ENCODE results near the gene TMC7. TPM values are rescaled to one million over a fixed set of nuclear protein-coding genes. Genes with fewer than 3 reads are reported as not detected.

The TMC7 gene
- total RNA-seq, 4 donors from 2014 or later = 0.36 to 4.3 (median 1.3) TPM

DNA sequence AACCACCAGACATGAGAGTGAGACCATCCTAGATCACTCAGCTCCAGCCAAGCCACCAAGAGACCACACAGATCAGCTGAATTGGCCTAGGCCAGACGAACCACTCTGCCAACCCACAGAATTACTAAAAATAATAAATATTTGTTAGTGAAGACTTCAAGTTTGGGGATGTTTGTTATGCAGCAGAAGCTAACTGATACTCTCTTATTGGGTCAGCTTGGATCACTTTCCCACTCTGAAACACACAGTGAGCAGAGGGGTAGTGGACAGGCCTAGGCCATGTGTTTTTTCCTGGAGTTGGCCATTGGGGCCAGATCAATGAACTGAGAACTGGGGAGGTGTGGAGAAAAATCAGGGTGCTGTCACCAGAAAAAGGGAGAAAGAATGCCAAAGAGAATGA, 114.4 kb downstream of the TMC7 start:
- TF ChIP-seq, protein P1, sequence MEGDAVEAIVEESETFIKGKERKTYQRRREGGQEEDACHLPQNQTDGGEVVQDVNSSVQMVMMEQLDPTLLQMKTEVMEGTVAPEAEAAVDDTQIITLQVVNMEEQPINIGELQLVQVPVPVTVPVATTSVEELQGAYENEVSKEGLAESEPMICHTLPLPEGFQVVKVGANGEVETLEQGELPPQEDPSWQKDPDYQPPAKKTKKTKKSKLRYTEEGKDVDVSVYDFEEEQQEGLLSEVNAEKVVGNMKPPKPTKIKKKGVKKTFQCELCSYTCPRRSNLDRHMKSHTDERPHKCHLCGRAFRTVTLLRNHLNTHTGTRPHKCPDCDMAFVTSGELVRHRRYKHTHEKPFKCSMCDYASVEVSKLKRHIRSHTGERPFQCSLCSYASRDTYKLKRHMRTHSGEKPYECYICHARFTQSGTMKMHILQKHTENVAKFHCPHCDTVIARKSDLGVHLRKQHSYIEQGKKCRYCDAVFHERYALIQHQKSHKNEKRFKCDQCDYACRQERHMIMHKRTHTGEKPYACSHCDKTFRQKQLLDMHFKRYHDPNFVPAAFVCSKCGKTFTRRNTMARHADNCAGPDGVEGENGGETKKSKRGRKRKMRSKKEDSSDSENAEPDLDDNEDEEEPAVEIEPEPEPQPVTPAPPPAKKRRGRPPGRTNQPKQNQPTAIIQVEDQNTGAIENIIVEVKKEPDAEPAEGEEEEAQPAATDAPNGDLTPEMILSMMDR (IDR thresholded peaks at IDR 0.05) = no peak
- DNase-seq (ENCODE audit: low spot score) = no peak
- ATAC-seq (ENCODE audit: low FRiP score) = no peak

DNA sequence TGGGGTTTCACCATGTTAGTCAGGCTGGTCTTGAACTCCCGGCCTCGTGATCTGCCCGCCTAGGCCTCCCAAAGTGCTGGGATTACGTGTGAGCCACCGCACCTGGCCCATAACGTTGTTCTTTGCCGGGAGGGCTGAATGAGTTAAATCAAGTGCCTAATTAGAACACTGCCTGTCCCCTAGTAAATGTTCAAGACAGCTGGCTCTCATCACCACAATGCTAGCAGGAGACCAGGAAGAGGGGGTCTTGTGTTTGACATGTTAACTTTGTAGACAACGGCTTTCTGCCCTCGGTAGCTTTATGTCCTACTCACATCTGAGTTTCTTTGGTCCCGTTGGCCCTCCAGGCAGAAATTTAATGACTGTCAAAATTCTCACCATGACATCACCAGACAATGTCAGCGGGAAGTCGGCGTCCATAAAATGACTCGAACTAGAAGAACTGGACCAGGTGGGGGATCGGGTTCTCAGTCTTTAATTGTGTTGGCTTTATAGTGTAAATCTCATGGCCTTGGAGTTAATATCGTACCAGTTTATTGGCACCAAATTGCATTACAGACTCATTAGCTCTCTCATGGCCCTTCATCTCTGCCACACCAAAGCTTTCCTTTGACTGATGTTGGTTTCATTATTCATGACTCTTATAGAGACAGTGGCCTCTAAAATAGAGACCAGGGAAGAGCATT, 118.6 kb downstream of the TMC7 start:
- DNase-seq (ENCODE audit: low spot score) (no peak), ATAC-seq (ENCODE audit: low FRiP score) (no peak)
- TF ChIP-seq, protein P1 (IDR thresholded peaks at IDR 0.05) = no peak

DNA sequence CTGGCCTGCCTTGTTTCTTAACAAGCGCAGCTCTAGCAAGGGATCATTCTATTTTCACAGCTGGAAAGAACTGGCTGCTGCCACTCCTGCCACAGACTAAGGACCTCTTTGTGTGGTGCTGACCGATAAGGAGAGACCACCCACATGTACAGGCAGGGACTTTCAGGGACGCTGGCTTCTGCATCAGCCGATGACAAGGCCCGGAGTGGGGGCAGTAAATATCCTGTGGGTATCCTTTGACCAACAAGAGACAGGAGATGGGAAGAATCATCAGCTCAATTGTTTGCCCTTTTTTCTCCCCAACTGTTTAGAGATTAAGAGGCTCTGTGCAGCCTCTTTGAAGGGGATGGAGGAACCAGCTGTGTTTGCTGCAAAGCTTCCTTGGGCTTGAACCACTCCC, 120.9 kb downstream of the TMC7 start:
- TF ChIP-seq, protein P1 (IDR thresholded peaks at IDR 0.05) = no peak
- DNase-seq (ENCODE audit: low spot score) = no peak
- ATAC-seq (ENCODE audit: low FRiP score) = no peak

DNA sequence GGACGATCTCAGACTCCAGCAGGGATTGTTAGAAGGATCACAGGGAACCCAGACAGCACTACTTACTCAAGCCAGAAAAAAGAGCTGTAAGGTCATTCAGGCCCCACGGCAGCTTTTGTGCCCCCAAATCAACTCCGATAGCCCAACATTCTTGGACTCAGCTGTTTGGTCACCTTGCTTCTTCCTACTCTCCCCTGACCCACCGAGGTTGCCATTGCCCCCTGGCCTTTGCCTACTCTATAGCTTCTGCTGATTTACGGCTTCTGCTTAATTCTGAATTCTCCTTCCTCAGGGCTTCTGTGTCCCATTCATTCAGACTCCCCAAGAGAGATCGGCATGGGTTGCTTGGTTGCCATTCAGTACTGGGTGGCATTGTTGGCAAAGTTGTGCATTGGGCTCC, 121.4 kb downstream of the TMC7 start:
- DNase-seq (ENCODE audit: low spot score) (no peak), ATAC-seq (ENCODE audit: low FRiP score) (no peak)
- TF ChIP-seq, protein P1 (IDR thresholded peaks at IDR 0.05) = no peak

DNA sequence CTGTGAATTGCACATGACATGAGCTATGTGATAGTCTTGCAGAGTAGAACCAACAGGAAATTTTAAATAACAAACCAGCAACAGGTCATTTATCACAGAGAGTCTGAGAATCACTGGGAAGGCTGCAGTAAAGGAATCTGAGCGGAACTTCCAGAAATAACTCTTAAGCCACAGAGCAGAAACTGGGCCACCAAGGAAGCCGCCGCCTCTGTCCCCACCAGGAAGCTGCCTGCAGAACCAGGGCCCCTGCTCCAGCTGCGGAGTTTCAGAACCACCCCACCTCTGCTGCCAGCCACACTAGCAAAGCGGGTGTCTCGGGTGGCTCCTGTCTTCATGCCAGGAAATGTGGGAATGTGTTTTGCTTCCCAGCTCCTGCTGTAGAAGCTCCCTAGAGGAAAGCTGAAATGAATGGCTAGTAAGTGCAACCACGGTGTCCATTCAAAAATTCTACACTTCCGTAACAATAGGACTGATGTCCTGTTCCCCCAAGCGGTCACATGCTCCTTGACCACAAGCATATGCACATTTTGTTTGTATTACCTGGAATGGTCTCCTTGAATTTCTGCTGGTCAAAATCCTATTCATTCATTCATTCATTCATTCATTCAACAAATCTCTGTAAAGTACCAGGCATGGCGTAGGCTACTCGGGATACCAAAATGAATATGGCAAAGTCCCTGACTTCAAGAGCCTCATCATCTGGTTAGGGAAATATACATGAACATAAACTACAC, 122.3 kb downstream of the TMC7 start:
- ATAC-seq (ENCODE audit: low FRiP score) = no peak
- no peak for DNase-seq (ENCODE audit: low spot score)
- TF ChIP-seq, protein P1 (IDR thresholded peaks at IDR 0.05) = no peak

DNA sequence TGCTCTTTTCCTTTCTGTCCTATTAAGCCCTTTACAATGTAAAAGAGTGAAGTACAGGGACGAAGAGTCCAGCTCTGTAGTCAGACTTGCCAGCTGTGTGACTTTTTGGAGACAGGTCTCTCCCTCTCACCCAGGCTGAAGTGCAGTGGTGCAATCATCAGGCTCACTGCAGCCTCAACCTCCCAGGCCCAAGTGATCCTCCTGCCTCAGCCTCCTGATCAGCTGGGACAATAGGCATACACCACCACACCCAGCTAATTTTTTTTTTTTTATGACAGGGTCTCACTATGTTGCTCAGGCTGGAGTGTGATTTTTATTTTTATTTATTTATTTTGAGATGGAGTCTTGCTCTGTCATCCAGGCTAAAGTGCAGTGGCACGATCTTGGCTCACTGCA, 122.9 kb downstream of the TMC7 start:
- DNase-seq (ENCODE audit: low spot score) = no peak
- no peak for ATAC-seq (ENCODE audit: low FRiP score)
- TF ChIP-seq, protein P1 (IDR thresholded peaks at IDR 0.05) = no peak
